ENCODE results near the gene CYB561. TPM values are rescaled to one million over a fixed set of nuclear protein-coding genes. Genes with fewer than 3 reads are reported as not detected.

Gene CYB561
- polyA plus RNA-seq, 4 donors, result 5.6 to 35.5 (median 25.6) TPM

GRCh38 chr17:63436523-63437110 is 9.5 kb downstream of the CYB561 start:
- no peak for DNase-seq (ENCODE audit: low read depth in 4 of 4, low spot score in 3 of 4)

GRCh38 chr17:63435681-63436522 is 10.2 kb downstream of the CYB561 start:
- no peak for DNase-seq (ENCODE audit: low read depth in 4 of 4, low spot score in 3 of 4)

- no peak for DNase-seq (ENCODE audit: low read depth in 4 of 4, low spot score in 3 of 4)
Observed at GRCh38 chr17:63434951-63435571, 11.0 kb downstream of the CYB561 start.

GRCh38 chr17:63433746-63434591 is 12.1 kb downstream of the CYB561 start:
- no peak for DNase-seq (ENCODE audit: low read depth in 4 of 4, low spot score in 3 of 4)

GRCh38 chr17:63431939-63432804 is 13.9 kb downstream of the CYB561 start:
- DNase-seq (ENCODE audit: low read depth in 4 of 4, low spot score in 3 of 4), result no peak

- DNase-seq (ENCODE audit: low read depth in 4 of 4, low spot score in 3 of 4), result no peak
Observed at GRCh38 chr17:63431618-63431938, 14.5 kb downstream of the CYB561 start.

GRCh38 chr17:63430223-63430622 is 15.9 kb downstream of the CYB561 start:
- no peak for DNase-seq (ENCODE audit: low read depth in 4 of 4, low spot score in 3 of 4)

- DNase-seq (ENCODE audit: low read depth in 4 of 4, low spot score in 3 of 4), result no peak
Observed at GRCh38 chr17:63429766-63430165, 16.3 kb downstream of the CYB561 start.

- no peak for DNase-seq (ENCODE audit: low read depth in 4 of 4, low spot score in 3 of 4)
Observed at GRCh38 chr17:63426917-63427308, 19.2 kb downstream of the CYB561 start.

- no peak for DNase-seq (ENCODE audit: low read depth in 4 of 4, low spot score in 3 of 4)
Observed at GRCh38 chr17:63426041-63426916, 19.8 kb downstream of the CYB561 start.

- DNase-seq (ENCODE audit: low read depth in 4 of 4, low spot score in 3 of 4), result peak in 3 of 4 donors; percentile 59 to 70 (median 67)
Observed at GRCh38 chr17:63425483-63425882, 20.6 kb downstream of the CYB561 start.

- DNase-seq (ENCODE audit: low read depth in 4 of 4, low spot score in 3 of 4), result no peak
Observed at GRCh38 chr17:63423963-63424362, 22.1 kb downstream of the CYB561 start.

- DNase-seq (ENCODE audit: low read depth in 4 of 4, low spot score in 3 of 4), result no peak
Observed at GRCh38 chr17:63423251-63423950, 22.7 kb downstream of the CYB561 start.

GRCh38 chr17:63421681-63422645 is 24.1 kb downstream of the CYB561 start:
- no peak for DNase-seq (ENCODE audit: low read depth in 4 of 4, low spot score in 3 of 4)

GRCh38 chr17:63420868-63421680 is 25.0 kb downstream of the CYB561 start:
- DNase-seq (ENCODE audit: low read depth in 4 of 4, low spot score in 3 of 4), result no peak
